ENCODE data around the gene FGR. TPM values are rescaled to one million over a fixed set of nuclear protein-coding genes. Genes with fewer than 3 reads are reported as not detected.

The FGR gene
- total RNA-seq, 1 donor from 2014 or later: 149 TPM

- Histone ChIP-seq H3K27ac (no peak overlapping the region), H3K36me3 (peaks cover 16% of the 10 kb centered on the region), H3K27me3 (no peaks in the 10 kb centered on the region), H3K4me1 (peaks cover 34% of the 10 kb centered on the region), H3K4me3 (no peak overlapping the region), H3K9me3 (no peaks in the 10 kb centered on the region)
- intact Hi-C loops (cut with DNase I): loop anchor here (10.0 kb wide), 1 partner anchor 273 kb away; the partner anchor contains the start of gene GPR3
- no peak for ATAC-seq
- DNase-seq: no peak
- no peak for TF ChIP-seq CTCF (IDR thresholded peaks at IDR 0.05)
Observed at GRCh38 chr1:27668121-27668807, 33.3 kb upstream of the FGR start.

- no peaks in the 10 kb centered on the region for H3K9me3 ChIP-seq
- H3K27me3 ChIP-seq: no peaks in the 10 kb centered on the region
- no peak for DNase-seq
- no peak overlapping the region for H3K4me3 ChIP-seq
- peaks cover 30% of the 10 kb centered on the region for H3K4me1 ChIP-seq
- no peak for TF ChIP-seq CTCF (IDR thresholded peaks at IDR 0.05)
- peaks cover 16% of the 10 kb centered on the region for H3K36me3 ChIP-seq
- no peak overlapping the region for H3K27ac ChIP-seq
- peak; percentile 8 for ATAC-seq
- intact Hi-C loops (cut with DNase I): loop anchor here (10.0 kb wide), 1 partner anchor 272 kb away; the partner anchor contains the start of gene GPR3
Observed at GRCh38 chr1:27666791-27667254, 31.8 kb upstream of the FGR start.

GRCh38 chr1:27666294-27666693 is 31.3 kb upstream of the FGR start:
- H3K27ac ChIP-seq: no peak overlapping the region
- peaks cover 16% of the 10 kb centered on the region for H3K36me3 ChIP-seq
- H3K4me1 ChIP-seq: peaks cover 26% of the 10 kb centered on the region
- no peaks in the 10 kb centered on the region for H3K27me3 ChIP-seq
- H3K9me3 ChIP-seq: no peaks in the 10 kb centered on the region
- ATAC-seq: no peak
- TF ChIP-seq CTCF (IDR thresholded peaks at IDR 0.05): no peak
- no peak overlapping the region for H3K4me3 ChIP-seq
- intact Hi-C loops (cut with DNase I): loop anchor here (10.0 kb wide), 1 partner anchor 271 kb away; the partner anchor contains the start of gene GPR3
- DNase-seq: no peak

- Histone ChIP-seq H3K9me3 (no peaks in the 10 kb centered on the region), H3K4me3 (no peak overlapping the region), H3K36me3 (peaks cover 16% of the 10 kb centered on the region), H3K27ac (no peak overlapping the region), H3K4me1 (peaks cover 28% of the 10 kb centered on the region), H3K27me3 (no peaks in the 10 kb centered on the region)
- intact Hi-C loops (cut with DNase I): loop anchor here (10.0 kb wide), 1 partner anchor 270 kb away; the partner anchor contains the start of gene GPR3
- ATAC-seq (no peak), DNase-seq (peak; percentile 20)
- TF ChIP-seq CTCF (IDR thresholded peaks at IDR 0.05): no peak
Observed at GRCh38 chr1:27665016-27665651, 30.1 kb upstream of the FGR start.

GRCh38 chr1:27664291-27664690 is 29.3 kb upstream of the FGR start:
- DNase-seq: no peak
- Histone ChIP-seq H3K27ac (no peak overlapping the region), H3K9me3 (no peaks in the 10 kb centered on the region), H3K36me3 (peaks cover 16% of the 10 kb centered on the region), H3K4me3 (no peak overlapping the region), H3K27me3 (no peaks in the 10 kb centered on the region), H3K4me1 (peaks cover 22% of the 10 kb centered on the region)
- TF ChIP-seq CTCF (IDR thresholded peaks at IDR 0.05): no peak
- ATAC-seq: no peak
- intact Hi-C loops (cut with DNase I): loop anchor here (10.0 kb wide), 1 partner anchor 269 kb away; the partner anchor contains the start of gene GPR3

All from upper lobe of right lung (tissue), 1 donor.